HL-60 (cell line): ENCODE data around the gene TSPAN18.

Source experiments
- DNase-seq, 2 experiments: peaks; one replicate each; pipeline ENCODE4 v3.0.0-alpha.2; 2010 to 2020; ENCODE audit warnings: low read depth in 1 of 2, low spot score in 1 of 2
- H3K27ac ChIP-seq: fragments of 250-450 bp; sonication (Bioruptor Pico); replicated peaks from 2 replicates; pipeline ENCODE4 v1.5.1; 2020; ENCODE audit warnings: mild to moderate bottlenecking, moderate library complexity
- H3K27me3 ChIP-seq: fragments of 250-450 bp; sonication (Bioruptor Pico); 2 replicates; pipeline ENCODE4 v1.5.1; 2021; ENCODE audit warnings: mild to moderate bottlenecking, moderate library complexity; ENCODE audit not compliant: insufficient read depth, poor library complexity, severe bottlenecking
- H3K4me3 ChIP-seq: replicated peaks from 2 replicates; pipeline ENCODE4 v1.5.1; 2011; ENCODE audit warnings: mild to moderate bottlenecking, control low read depth, low read length; ENCODE audit not compliant: insufficient read depth
- CTCF ChIP-seq: IDR thresholded peaks from one replicate; pipeline ENCODE4 v1.5.1; 2011; ENCODE audit warnings: low read length, control low read depth, inconsistent platforms; ENCODE audit not compliant: insufficient read depth
- GABPA ChIP-seq: IDR thresholded peaks from 2 replicates; pipeline ENCODE4 v1.6.1; 2012; ENCODE audit warnings: low read depth
- POLR2AphosphoS5 ChIP-seq: IDR thresholded peaks from 2 replicates; pipeline ENCODE4 v1.6.1; 2012; ENCODE audit warnings: low read depth
- REST ChIP-seq: IDR thresholded peaks from 2 replicates; pipeline ENCODE4 v1.6.1; 2012; ENCODE audit warnings: low read depth; ENCODE audit not compliant: insufficient replicate concordance
- SPI1 ChIP-seq: IDR thresholded peaks from 2 replicates; pipeline ENCODE4 v1.6.1; 2012; ENCODE audit warnings: low read depth, mild to moderate bottlenecking, borderline replicate concordance

TSPAN18 gene

GRCh38 chr11:44731685-44732430, 5.1 kb downstream of the TSPAN18 start:
- TF ChIP-seq CTCF: no peak
- no peak for TF ChIP-seq POLR2AphosphoS5
- no peak for TF ChIP-seq SPI1
- no peak overlapping the region for H3K4me3 ChIP-seq
- H3K27me3 ChIP-seq: peaks cover 20% of the 10 kb centered on the region
- no peak for DNase-seq
- no peak overlapping the region for H3K27ac ChIP-seq

GRCh38 chr11:44732564-44732963, 5.8 kb downstream of the TSPAN18 start:
- TF ChIP-seq POLR2AphosphoS5 (no peak), GABPA (no peak), REST (no peak), CTCF (no peak), SPI1 (no peak)
- no peak for DNase-seq
- H3K4me3 ChIP-seq: no peak overlapping the region
- no peak overlapping the region for H3K27ac ChIP-seq
- H3K27me3 ChIP-seq: peaks cover 17% of the 10 kb centered on the region

GRCh38 chr11:44733877-44734276, 7.1 kb downstream of the TSPAN18 start:
- Histone ChIP-seq H3K27me3 (peaks cover 11% of the 10 kb centered on the region), H3K27ac (no peak overlapping the region), H3K4me3 (no peak overlapping the region)
- TF ChIP-seq CTCF (no peak), GABPA (no peak), POLR2AphosphoS5 (no peak), REST (no peak), SPI1 (no peak)
- no peak for DNase-seq

GRCh38 chr11:44734843-44735381, 8.2 kb downstream of the TSPAN18 start:
- TF ChIP-seq REST (no peak), SPI1 (no peak)
- no peak for DNase-seq
- Histone ChIP-seq H3K27me3 (peaks cover 4% of the 10 kb centered on the region), H3K4me3 (no peak overlapping the region), H3K27ac (no peak overlapping the region)
